HG03139 (cell line): ENCODE results near the gene ABCG1.
A peak's percentile ranks its signal among the peaks of the same experiment; 100 is the strongest.
"Not testable (repeated sequence)": the region's sequence is repeated elsewhere in the genome, so short reads cannot be mapped to it uniquely, and the experiment has no call there.

Source experiments
- ATAC-seq: cut with Tn5 transposase; IDR thresholded peaks from one replicate; pipeline ENCODE4 v1.9.1; 2021; ENCODE audit not compliant: unreplicated experiment

The ABCG1 gene

GRCh38 chr21:42218836-42219605 is at the start of gene ABCG1:
Gene ABCG1 (plus strand): TSS chr21:42219140. CDS start chr21:42219263, 123 bp downstream.
- no peak for ATAC-seq

- ATAC-seq = no peak
Measured at GRCh38 chr21:42169758-42170157, 49.2 kb upstream of the ABCG1 start.

GRCh38 chr21:42171091-42172053 is 47.6 kb upstream of the ABCG1 start:
- no peak for ATAC-seq

- ATAC-seq = no peak
Measured at GRCh38 chr21:42172596-42173483, 46.1 kb upstream of the ABCG1 start.

GRCh38 chr21:42174173-42174572 is 44.8 kb upstream of the ABCG1 start:
- ATAC-seq = no peak

- ATAC-seq = no peak
Measured at GRCh38 chr21:42175110-42175710, 43.7 kb upstream of the ABCG1 start.

- ATAC-seq = no peak
Measured at GRCh38 chr21:42176859-42177258, 42.1 kb upstream of the ABCG1 start.

- no peak for ATAC-seq
Measured at GRCh38 chr21:42179316-42179715, 39.6 kb upstream of the ABCG1 start.

GRCh38 chr21:42180001-42180400 is 38.9 kb upstream of the ABCG1 start:
- ATAC-seq = not testable (repeated sequence)

- no peak for ATAC-seq
Measured at GRCh38 chr21:42182713-42183371, 36.1 kb upstream of the ABCG1 start.

GRCh38 chr21:42183374-42184266 is 35.3 kb upstream of the ABCG1 start:
- ATAC-seq = no peak

GRCh38 chr21:42186591-42186990 is 32.3 kb upstream of the ABCG1 start:
- ATAC-seq = no peak

- ATAC-seq = peak; percentile 95
Measured at GRCh38 chr21:42187976-42188653, 30.8 kb upstream of the ABCG1 start.

- no peak for ATAC-seq
Measured at GRCh38 chr21:42188663-42189062, 30.3 kb upstream of the ABCG1 start.

- no peak for ATAC-seq
Measured at GRCh38 chr21:42189431-42189830, 29.5 kb upstream of the ABCG1 start.

- ATAC-seq = no peak
Measured at GRCh38 chr21:42189860-42190485, 29.0 kb upstream of the ABCG1 start.

GRCh38 chr21:42190486-42190863 is 28.5 kb upstream of the ABCG1 start:
- ATAC-seq = no peak

GRCh38 chr21:42191064-42191463 is 27.9 kb upstream of the ABCG1 start:
- no peak for ATAC-seq
